ENCODE measurements around the gene MAB21L4.

GRCh38 chr2:240876035-240876474 is 19.9 kb downstream of the MAB21L4 start:
- TF ChIP-seq CTCF (conservative IDR thresholded peaks at IDR 0.05; ENCODE audit: low read length) (no peak), EZH2phosphoT487 (IDR thresholded peaks at IDR 0.05; ENCODE audit: borderline replicate concordance, low read depth, low read length) (no peak)

Measured in OCI-LY7 (cell line).